ENCODE results near the gene LINGO1.

LINGO1 gene

DNA sequence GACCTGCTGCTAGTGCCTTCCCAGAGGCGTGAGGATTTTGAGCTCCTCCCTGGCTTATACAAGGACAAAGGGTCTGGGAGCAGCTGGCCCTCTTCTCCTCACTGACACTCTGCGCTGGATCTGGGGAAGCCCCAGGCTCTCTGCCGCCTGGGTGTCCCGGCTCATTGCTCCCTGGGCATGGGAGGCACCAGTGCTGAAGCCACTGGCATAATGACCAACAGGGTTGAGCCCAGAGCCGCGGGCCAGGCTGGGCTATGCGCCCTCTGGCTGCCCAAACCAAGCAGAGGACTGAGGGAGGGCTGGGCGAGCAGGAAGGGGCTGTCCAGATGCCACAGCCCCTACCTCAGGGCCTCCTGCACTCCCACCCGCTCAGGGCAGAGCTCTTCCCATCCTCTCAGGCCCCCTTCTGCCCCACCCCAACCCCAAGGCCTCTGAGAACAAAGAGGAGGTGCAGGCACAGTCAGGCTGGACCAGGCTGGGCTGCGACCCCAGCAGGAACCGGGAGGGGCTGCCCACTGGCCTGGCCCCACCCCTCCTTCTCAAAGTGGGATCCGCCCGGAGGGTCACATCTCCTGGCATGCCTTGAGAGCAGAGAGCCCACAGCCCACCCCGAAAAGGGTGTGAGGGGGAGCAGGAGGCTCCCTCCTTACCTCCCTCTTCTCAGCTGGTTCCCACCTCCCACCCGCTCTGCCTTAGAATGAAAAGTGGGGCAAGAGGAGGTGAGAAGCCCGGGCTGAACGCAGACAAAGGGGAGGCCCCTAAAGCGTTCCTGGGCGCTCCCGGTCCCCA, 1.6 kb downstream of the LINGO1 start:
- no peak for DNase-seq

DNA sequence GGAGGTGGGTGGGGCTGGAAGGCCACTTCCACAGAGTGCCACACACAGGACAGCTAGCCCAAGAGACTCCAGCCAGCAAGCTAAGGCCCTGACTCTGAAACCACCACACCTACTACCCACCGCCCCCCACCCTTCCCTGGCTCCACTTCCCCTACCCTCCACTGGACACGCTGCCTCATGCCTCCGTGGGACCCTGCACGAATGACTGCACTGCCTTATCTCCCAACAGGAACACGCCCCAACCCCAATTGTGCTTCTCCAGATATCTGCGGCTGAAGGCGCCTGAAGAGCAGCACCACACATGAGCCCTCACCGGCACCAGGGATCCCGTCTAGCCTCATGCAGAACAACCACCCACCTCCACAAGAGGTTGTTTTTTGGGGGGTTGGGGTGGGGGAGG, 2.7 kb downstream of the LINGO1 start:
- no peak for DNase-seq

DNA sequence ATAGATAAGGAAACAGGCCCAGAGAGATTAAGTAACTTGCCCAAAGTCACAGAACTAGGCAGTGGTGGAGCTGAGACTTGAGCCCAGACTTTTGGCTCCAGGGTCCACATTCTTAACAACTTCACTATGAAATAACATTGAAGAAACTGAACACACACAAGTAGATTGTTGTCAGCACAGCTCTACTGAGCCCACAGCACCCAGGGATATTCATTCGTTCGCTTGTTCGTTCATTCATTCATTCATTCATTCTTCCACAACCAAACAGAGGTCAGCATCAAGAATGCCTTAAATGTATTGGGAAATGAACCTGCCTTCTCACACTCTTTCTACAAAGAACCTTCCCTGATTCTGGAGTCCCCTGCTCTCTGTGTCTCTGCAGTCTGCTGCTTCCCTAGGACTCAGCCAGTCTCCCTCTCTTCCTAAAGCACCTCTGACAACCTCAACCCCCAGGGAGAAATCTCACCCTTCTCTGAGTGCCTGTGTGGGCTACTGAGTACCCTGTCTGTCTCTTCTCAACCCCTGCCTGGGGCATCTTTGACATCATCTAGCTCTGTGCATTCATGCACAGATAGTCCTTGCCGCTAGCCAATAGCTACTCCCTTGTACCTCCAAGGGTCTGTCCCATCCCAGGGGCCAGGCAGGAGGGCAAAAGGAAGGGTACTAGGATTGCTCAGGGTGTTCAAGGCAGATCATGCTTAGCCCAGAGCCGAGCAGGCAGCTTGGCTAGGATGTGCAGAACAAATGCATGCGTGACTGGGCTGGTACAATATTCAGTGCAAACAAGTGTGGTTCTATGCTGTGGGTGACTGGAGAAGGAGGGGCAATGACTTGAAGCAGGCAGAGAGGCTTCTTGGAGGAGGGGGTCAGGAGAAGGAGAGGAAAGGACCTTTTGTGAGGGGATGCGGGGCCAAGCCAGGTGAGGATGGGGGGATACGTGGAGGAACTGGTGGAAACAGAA, 3.4 kb downstream of the LINGO1 start:
- DNase-seq, result no peak

DNA sequence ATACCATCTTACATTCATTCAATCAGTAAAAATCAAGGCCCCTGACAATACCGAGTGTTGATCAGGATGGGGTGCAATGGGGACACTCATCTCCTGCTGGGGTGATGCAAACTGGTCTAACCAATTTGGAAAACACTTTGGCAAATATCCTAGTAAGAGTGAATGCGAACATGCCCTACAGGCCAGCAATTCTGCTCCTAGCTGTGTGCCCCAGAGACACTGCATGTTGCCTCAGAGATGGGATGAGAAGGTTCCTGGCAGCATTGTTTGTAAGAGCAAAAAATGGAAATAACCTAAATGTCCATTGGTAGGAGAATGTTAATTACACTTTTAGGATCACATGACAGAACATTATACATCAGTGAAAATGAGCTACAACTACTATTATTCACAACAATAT, 4.7 kb downstream of the LINGO1 start:
- DNase-seq, result no peak

DNA sequence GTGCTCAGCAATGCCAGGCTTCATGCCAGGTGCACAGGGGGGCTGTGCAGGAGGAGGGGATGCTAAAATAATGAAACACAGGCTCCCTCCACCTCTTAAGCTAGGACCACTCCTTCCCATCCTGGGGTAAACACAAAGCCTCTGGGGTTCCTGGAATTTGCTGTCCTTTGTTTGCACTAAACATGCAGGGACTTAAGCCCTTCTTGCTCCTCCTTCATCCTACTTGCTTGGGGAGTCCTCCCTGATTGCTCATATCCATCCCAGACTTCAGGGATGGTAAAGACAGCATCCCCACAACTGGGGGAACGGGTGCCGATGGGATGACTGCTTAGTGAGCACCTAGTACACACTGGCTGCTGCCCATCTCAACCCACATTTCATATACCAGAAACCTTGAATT, 5.1 kb downstream of the LINGO1 start:
- no peak for DNase-seq

DNA sequence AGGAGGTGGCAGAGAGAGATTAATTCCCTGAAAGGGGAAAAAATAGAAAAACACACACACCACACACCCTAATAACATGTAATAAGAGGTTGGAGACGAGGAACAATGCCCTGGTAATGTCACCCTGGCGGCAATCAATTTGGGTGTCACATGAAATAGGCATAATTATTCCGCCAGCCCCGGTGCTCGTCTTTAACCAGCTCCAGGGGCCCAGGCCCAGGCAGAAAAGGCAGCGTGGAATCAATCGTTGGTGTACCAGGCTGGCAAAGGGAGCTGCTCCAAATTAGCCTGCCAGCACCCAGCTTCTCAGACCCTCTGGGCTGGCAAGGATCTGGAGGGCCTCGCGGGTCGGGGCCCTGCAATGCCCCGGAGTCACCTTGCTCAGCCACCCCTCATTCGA, 5.6 kb downstream of the LINGO1 start:
- no peak for DNase-seq

DNA sequence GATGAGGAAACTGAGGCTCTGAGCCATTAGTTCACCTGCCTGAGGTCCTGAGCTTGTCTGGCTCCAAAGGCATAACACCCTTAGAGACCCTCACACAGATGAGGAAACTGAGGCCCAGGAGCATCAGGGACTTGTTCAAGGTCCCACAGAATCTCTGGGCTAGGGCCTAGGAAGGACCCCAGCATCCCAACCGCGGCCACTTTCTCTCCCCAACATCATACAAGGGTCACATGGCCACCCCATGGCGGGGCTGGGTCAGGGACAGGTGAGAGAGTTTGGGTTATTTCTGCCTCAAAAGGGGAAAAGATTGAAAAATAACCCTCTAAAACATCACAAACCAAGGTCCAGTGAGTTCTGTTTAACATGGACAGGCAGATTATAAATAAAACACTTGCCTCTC, 6.7 kb downstream of the LINGO1 start:
- no peak for DNase-seq

DNA sequence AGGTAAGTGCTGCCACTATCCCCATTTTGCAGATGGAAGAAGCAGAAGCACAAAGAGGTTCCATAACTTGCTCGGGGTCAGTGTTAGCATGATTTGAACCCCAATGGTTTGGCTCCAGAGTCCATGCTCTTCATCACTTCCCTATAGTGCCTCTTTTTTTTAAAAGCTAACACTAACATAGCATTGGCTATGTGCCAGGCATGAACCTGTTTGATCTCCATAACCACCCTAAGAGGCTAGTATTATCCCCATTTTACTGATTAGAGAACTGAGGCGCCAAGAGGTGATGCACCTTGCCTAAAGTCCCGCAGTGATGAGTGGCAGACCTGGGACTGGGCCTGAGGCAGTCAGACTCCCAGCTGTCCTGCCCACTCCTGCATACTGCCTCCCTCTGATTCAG, 7.3 kb downstream of the LINGO1 start:
- DNase-seq, result no peak

DNA sequence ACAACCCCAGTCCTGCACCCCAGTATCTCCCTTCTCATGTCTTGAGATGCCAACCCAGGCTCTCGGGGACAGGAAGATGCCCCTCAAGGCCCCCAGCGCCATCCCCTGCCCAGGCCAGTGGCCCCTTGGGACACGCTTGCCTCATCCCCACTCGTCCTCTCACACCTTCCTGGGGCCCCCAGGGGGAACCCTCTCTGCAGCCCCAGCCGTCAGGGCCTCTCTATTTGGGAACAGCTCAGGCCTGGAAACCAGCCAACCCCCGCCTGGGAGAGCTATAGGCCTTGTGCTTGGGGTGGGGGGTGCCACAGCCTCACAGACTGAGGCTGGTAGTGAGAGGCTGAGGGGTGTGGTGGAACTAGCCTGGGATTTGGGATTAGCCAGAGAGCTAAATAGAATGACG, 7.8 kb downstream of the LINGO1 start:
- no peak for DNase-seq

DNA sequence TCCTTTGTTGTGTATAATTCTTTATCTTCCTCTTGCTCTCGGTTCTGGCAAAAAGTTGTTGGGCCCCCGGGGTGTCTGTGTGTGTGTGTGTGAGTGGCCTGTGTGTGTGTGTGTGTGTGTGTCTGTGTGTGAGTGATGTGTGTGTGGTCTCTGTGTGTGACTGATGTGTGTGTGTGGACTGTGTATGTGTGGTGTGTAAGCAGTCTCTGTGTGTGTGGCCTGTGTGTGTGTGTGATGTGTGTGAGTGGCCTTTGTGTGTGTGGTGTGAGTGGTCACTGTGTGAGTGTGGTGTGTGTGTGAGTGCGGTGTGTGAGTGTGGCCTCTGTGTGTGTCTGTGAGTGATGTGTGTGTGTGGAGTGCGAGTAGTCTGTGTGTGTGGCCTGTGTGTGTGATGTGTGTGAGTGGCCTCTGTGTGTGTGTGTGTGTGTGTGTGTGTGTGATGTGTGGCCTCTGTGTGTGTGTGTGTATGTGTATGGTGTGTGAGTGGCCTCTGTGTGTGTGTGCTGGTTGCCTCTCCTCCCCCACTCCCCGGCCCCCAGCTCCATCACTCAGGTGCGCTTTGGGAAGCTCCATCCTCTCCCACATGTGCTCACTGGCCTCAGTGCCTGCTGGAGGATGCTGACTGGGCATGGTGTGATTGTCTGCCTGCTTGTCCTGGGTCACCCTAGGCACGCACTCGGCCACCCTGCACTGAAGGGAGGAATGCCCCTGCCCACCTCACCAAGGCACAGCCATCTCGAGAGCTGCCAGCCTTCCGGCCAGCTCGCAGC, 8.8 kb downstream of the LINGO1 start:
- no peak for DNase-seq

DNA sequence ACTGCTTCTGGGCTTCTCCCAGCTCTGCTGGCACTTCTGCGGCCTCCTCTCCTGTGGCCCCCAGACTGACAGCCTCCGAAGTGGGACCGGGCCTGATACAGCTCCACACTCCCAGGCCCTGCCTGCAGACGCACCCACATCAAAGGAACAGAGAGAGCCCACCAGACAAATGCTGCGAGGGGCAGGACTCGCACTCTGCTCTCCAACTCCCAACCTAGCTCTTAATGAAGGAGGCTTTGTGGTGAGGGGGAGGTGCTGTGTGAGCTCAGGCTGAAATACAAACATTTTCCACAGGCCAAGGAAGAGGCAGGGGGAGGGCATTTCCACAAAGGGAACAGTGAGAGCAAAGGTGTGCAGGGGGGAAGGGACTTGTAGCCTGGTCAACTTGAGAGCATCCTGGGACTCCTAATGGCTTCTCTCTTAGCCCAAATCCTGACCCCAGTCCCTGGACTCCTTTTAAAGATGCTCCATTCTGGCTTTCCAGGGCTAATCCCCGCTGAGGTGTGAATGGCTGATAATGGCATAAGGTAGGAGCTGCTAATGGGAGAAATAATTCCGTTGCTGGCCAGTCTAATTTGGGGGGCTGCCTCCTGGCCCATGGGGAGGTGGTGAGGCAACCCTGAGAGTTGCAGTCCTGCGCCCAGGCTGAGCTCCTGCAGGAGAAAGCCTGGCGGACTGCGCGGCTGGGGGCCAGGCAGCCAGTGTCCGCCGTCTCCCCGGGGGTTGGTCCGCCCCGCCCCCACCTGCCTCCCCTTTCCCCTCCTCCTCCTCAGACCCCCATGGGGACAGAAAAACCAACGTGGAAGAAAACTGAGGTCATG, 9.6 kb downstream of the LINGO1 start:
- no peak for DNase-seq

DNA sequence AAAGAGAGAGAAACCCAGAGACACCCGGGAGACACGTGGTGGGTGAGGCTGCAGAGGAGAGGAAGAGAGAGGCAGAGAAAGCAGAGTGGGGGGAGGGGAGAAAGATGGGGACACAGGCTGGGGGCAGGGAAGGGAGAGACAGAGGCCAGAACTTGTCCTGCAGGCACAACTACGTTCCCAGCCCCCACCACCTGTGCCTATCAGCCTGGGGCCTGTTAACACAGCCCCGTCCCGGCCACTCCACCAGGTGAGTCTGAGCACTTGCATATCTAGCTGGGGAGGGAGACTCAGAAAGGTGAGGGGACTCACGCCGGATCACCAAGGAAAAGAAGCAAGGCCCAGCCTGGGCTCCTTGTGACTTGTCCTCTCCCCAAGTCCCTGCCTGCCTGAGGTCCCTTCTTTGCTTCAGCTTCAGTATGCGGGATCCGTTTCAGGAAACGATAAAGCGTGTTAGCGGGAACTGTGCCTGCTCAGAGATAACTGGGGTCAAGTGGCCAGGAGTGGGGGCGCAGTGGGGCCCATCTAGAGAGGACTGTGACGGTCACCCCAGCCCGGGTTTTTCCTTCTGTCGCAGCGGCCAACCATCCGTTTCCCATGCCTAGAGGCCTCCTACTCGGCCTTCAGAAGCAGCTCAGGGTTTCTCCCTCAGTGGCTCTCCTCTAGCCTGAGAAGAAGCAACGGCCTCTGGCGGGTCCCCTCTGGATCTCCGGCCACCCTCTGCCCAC, 10.3 kb downstream of the LINGO1 start:
- no peak for DNase-seq

DNA sequence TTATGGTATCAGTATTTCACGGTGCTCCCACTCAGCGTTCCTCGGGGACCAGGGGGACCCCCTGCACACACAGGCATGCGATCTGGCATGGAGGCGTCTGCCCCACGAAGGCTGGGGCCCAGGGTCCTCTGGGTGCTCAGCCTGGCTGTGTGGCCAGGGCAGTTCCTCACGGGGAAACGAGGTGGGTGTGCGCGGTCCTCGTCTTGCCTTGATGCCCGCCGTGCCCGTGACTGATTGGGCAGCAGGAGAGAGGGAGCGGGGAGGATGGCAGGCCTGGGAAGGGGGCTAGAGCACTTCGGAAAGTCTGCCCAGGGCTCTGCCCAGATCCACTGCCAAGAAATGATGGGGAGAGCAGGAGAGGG, 10.9 kb downstream of the LINGO1 start:
- DNase-seq, result no peak

DNA sequence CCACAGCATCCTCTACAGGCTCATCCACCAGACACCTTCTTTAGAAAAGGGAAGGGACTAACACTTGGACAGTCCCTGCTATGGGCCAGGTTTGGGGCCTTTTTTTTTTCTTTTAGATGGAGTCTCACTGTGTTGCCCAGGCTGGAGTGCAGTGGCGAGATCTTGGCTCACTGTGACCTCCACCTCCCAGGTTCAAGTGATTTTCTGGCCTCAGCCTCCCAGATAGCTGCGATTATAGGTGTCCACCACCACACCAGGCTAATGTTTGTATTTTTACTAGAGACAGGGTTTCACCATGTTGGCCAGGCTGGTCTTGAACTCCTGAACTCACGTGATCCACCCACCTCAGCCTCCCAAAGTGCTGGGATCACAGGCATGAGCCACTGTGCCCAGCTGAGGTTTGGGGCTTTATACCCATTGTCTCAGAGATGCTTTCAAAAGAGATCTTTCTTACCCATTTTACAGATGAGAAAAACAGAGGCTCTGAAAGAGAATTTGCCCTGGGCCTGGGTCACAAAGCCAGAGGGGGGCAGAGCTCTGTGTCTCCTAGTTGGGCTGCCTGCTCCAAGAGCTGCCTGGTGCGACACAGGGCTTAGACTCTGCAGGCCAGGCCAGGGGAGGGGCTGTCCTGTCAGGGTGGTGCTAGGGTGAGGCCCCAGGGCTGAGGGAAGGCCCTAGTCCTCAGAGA, 11.6 kb downstream of the LINGO1 start:
- no peak for DNase-seq

DNA sequence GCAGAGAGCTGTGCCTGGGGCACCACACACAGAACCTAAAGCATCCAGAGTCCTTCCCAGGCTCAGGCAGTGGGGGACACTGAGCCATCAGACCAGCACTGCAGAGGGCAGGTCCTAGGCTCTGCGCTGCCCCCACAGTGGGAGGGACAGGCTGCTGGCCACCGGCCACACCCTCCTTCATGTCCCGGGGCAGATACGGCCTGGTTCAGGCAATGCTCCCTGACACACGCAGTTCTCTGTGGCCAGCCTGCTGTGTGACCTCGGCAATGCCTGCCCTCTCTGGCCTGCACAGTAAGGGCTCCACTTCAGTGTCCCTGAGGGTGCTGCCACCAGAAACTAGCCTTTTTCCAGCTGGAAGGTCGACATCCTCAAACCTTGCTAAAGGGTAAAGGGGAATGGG, 12.4 kb downstream of the LINGO1 start:
- DNase-seq, result no peak

DNA sequence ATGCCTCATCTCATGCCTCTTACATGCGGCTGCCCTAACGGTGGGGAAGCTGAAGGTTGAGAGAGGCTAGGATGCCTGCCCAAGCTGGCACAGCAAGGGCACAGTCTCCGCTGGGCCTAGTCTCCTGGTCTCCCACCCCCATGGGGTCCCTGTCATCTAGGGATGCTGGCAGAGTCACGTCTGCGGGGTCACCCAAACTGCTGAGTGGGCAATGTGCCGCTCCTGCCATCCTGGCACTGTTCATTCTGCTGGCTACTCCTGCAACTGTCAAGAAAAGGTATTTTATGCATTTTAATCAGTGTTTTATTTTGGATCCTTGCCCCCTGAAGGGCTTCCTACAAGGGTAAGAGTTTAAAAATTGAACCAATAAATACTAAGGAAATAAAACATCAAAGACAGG, 12.8 kb downstream of the LINGO1 start:
- no peak for DNase-seq

DNA sequence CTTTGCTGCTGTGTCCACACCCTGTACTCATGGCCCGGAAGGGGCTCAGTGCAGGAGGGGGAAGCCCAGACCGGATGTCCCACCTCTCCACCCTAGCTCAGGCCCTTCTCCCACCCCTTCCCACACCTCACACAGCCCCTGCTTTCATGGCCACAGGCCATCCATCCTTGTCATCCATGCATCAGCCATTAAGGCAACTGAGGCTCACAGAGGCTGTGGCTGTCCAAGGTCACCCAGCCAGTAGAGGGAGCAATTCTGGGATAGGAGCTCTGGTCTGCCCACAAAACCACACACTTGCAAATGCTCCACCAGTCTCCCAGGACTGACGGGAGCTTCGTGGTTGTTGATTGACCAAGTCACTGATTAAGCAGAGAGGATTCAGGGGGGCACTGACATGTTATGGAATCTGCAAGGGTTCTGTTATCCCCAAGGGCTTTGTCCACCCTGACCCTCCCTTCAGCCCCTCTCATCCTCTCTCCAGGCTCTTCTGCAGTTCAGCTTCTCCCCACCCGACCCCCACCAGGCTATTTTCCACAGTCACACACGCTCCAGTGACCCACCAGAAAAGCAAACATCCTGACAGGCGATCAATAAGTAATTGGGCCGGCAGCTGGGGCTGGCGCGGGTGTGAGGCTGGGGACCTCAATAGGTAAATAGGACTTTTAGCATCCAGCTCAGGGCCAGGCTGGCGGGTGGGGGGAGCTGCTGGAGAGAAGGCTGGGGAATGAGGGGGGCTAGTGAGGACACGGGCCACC, 15.1 kb downstream of the LINGO1 start:
- DNase-seq, result no peak

DNA sequence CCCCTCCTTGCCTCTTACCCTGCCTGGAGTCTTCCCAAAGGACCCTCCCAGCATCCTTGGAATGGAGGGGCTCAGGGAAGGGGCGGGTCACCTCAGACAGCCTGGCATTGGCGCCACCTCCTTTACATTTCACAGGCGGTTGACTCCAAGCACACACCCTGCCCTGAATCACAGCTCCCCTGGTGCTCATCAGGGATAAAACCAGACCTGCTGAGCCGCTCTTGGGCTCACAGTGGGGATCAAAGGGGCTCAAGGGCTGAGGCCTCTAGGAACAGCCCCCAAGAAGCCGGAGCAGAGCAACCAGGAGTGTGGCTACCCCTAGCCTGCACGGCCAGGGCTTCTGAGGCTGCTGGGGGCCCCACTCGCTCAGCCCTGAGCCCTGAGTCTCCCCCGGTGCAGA, 16.6 kb downstream of the LINGO1 start:
- DNase-seq, result no peak

DNA sequence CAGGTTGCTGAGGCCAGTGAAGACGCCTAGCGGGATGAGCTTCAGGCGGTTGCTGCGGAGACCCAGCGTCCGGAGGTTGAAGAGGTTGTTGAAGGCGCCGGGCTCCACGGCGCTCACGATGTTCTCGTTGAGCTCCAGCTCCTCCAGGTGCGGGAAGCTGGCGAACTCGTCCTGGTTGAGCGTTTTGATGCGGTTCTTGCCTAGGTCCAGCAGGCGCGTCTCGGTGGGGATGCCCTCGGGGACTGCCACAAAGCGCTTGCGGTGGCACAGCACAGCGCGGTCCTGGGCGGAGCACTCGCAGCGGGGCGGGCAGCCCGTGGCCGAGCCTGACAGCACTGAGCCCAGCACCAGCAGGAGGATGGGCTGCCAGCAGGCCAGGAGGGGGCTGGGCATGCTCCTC, 17.2 kb downstream of the LINGO1 start:
- no peak for DNase-seq

DNA sequence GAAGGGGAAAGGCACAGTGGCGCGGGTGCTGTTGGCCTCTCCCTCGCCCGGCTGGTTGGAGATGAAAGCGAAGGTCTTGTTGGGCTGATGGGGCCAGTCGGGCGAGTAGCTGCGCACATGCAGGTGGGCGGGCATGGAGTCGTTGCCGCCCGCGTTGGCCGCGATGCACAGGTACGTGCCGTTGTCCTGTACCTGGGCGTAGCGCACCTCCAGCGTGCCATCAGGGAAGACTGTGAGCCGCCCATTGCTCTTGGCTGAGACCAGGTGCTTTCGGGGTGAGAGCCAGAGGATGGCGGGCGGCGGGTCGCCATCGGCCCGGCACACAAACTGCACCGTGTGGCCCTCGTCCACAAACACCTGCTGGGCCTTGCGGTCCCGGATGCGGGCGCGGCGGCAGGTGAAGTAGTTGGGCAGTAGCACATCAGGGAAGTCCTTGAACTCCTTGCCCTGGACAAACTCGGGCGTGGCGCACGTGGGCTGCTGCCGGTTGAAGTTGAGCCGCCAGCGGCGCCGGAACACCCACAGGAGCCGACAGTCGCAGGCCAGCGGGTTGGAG, 18.4 kb downstream of the LINGO1 start:
- DNase-seq, result no peak

All from T-helper 9 cell (primary cell).